Measurements from ENCODE around the gene RAI2.

DNA sequence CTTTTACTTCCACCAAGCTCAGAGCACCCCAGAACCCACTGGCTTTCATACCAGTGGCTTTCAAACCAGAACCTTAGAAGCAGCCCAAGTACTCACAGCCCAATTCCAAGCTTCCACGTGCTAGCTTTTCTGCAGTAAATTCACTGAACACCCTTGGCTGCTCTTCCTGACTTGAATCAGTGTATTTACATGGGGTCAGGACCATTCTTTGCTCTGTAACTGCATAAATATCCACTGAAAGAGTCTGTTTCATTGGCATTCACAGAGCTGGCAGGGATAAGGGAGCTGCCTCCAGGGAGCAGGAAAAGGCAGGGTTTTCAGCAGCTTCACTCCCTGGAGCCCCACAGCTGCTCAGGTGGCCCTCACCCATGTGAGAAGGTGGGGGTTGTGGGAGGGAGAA lies 43.8 kb downstream of the RAI2 start:
- TF ChIP-seq EZH2 (IDR thresholded peaks at IDR 0.05; ENCODE audit: borderline replicate concordance, low read depth, low read length, poor library complexity, severe bottlenecking): no peak
- TF ChIP-seq, protein P1, sequence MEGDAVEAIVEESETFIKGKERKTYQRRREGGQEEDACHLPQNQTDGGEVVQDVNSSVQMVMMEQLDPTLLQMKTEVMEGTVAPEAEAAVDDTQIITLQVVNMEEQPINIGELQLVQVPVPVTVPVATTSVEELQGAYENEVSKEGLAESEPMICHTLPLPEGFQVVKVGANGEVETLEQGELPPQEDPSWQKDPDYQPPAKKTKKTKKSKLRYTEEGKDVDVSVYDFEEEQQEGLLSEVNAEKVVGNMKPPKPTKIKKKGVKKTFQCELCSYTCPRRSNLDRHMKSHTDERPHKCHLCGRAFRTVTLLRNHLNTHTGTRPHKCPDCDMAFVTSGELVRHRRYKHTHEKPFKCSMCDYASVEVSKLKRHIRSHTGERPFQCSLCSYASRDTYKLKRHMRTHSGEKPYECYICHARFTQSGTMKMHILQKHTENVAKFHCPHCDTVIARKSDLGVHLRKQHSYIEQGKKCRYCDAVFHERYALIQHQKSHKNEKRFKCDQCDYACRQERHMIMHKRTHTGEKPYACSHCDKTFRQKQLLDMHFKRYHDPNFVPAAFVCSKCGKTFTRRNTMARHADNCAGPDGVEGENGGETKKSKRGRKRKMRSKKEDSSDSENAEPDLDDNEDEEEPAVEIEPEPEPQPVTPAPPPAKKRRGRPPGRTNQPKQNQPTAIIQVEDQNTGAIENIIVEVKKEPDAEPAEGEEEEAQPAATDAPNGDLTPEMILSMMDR (conservative IDR thresholded peaks at IDR 0.05; ENCODE audit: low read depth, low read length): no peak
